GM19372 (cell line): ENCODE results near the gene IRAK1.

Source experiments
- ATAC-seq: cut with Tn5 transposase; IDR thresholded peaks from one replicate; pipeline ENCODE4 v1.9.1; 2021; ENCODE audit warnings: mild to moderate bottlenecking, low read depth, moderate library complexity; ENCODE audit not compliant: unreplicated experiment

The IRAK1 gene

DNA sequence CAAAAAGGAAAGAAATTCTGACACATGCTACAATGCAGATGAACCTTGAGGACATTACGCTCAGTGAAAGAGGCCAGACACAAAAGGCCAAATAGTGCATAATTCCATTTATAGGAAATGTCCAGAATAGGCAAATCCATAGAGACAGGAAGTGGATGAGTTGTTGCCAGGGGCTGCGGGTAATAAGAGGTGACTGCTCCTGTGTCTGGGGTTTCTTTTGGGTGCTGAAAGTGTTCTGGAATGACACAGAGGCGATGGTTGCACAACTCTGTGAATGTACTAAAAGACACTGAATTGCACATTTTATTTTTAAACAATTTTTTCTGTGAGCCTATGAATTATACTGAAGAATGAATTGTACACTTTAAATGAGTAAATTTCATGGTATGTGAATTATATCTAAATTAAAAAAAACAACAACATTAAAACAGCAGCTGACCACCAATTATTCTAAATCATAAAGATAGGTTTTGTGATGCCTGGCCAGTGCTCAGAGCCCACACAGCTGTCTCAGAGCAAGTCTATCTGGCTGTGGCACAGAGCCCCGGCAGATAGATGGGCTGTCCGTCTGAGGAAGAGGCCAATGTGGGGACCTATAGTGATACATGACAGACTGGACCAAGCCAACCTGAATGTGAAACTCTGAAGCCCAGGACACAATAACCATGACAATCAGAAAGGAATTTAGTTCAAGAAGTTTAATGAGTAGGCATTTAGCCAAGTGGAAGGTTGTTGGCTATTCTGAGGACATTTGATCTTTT is 23.5 kb upstream of the IRAK1 start:
- ATAC-seq, result no peak

- ATAC-seq, result no peak
Measured at GRCh38 chrX:154040863-154041262, 21.2 kb upstream of the IRAK1 start.

DNA sequence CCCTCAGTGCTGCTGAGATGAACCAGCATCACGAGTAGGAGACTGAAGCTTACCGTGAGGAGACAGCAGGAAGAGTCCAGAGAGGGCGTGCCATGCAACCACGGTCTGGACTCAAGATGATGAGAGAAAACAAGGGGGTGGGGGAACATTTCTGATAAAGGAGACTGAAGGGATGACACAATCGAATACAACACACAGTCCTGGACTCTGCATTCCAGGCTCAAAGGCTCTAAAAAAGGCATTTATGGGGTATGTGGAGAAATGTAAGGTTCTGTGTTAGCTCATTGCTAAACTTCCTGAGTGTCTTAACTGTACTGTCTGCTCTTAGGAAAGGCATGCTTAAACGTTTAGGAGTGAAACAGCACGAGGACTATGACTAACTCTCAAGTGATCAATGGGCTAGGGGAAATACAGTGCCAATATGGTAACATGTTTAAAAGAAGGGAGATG is 20.6 kb upstream of the IRAK1 start:
- ATAC-seq, result no peak

DNA sequence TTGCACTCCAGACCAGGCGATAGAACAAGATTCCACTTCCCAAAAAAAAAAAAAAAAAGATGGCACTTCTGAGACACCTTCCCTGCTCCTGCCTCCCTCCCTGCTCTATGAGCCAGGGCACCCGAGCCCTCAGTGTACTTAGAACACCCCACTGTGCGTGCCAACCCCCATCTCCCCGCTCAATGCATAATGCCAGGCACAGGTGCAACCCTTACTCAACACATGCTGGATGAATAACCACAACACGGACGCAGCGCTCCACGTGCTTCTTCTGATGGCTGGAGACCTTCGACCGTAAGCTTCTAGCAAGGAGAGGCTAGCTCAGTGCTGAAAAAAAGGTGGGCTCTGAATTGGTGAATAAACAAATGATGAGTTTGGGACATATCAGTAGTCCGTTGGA is 19.9 kb upstream of the IRAK1 start:
- no peak for ATAC-seq

GRCh38 chrX:154038656-154039055 is 19.0 kb upstream of the IRAK1 start:
- ATAC-seq, result no peak

DNA sequence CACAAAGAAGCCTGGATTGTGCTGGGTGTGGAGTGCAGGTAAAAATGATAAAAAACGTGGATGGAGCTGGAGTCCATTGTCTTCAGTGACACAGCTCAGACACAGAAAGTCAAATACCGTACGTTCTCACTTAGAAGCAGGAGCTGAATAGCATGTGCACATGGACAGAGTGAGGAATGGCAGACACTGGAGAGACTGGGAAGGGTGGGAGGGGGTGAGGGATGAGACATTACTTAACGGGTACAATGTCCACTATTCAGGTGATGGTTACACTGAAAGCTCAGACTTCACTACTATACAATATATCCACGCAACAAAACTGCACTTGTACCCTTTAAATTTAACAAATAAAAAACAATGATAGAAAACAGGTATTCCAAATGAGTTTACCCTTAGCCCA is 18.1 kb upstream of the IRAK1 start:
- no peak for ATAC-seq

GRCh38 chrX:154036513-154036912 is 16.8 kb upstream of the IRAK1 start:
- ATAC-seq, result no peak

DNA sequence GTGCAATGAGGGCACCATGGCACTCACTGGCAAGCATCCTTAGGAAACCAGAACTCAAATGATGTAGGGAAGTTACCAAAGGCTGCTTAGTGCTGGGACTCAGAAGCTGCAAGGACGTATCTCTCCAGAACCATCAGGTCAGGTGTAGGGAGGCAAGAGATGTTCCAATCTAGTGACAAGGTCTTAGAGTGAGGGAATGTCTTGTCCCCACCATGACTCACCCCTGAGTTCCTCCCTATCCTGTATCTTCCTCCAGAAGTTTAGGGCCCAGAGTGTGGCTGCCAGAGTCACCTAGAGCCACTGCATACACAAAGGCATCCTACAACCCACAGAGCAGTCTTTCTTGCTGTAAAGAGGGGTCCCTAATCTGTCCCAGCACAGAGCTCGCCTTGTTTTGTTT is 14.1 kb upstream of the IRAK1 start:
- ATAC-seq, result no peak

DNA sequence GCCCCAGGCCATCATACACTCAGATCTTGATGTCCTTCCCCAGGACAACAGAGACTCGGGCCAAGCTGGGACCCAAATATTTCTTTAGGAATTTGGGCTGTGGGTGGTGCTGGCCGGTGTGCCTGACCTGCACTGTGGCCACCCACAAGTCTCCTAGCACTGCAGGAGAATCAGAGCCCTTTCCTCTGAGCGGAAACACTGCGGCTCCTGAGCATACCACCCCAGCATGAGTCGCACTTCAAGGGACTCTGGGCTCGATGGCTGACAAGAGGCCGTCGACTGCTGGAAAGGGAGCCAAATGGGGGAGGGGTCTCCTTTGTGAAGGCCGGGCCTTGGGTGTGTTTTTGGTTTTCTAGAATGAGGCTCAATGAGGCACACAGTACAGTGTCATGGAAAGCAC is 13.0 kb upstream of the IRAK1 start:
- no peak for ATAC-seq

- no peak for ATAC-seq
Measured at GRCh38 chrX:154032160-154032559, 12.5 kb upstream of the IRAK1 start.

- ATAC-seq, result no peak
Measured at GRCh38 chrX:154030715-154031305, 11.1 kb upstream of the IRAK1 start.

GRCh38 chrX:154030266-154030665 is 10.6 kb upstream of the IRAK1 start:
- no peak for ATAC-seq

- ATAC-seq, result no peak
Measured at GRCh38 chrX:154029439-154029838, 9.7 kb upstream of the IRAK1 start.

DNA sequence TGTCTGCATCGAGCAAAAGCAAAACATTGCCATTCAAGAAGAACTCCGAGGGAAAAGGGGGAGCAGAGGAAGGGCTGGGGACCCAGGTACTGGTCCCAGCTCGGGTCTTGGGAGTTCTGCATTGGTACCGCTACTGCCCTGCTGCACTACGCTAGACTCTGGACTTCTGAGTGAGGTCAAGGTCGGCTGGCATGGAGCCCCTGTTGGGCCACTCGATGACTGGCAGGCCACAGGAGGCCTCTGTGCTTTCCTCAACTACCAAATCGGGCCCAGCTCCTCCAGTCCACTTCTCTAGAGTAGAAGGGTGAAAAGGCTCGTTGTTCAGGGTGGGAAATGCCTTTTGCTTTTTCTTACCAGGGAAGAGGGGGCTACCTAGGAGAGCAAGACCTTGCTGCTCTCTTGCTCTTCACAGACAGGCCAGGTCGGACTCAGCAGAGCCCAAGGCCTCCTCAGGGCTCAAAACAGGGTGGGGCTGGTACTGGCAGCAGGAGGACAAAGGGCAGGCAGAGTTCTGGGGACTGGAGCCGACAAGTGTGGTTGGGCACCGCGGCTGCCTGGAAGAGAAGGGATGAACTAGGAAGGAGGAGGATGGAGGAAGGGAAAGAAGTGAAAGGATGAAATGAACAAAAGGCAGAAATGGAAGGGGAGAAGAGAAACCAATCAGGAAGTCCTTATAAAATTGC is 8.9 kb upstream of the IRAK1 start:
- no peak for ATAC-seq

DNA sequence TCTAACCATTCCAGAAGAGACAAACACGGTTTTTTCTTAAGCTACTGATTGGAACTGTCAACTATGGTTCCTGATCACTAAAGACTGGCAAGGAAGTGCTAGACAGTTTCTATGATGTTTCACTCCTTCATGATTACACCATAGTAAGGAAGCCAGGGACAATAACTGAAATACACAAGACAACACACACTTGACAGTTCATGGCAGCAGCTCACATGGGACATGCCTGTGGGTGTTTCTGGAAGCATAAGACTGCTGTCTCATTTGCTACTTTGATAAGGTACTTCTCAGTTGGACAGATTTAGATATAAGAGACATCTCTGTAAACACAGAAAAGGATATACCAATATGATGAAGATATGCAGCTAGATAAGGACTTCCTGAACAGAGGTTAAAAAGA is 8.3 kb upstream of the IRAK1 start:
- no peak for ATAC-seq

DNA sequence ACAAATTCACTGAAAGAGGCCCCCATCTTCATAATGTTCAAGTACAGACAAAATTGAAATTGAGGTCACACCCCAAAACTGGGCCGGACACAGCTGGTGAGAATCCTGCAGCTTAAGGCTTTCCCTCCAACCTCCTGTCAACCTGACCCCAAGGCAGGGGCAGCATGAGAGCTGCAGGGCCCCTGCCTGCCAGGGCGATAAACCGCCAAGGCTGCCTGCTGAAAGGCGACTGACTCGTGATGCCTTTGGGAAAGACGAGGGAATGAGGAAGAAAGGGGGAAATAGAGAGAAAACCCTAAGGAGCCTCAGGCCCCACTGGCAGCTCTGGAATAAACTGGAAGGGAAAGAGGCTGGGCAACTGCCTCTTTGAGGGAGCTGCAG is 7.3 kb upstream of the IRAK1 start:
- no peak for ATAC-seq

- no peak for ATAC-seq
Measured at GRCh38 chrX:154026136-154027021, 6.7 kb upstream of the IRAK1 start.

DNA sequence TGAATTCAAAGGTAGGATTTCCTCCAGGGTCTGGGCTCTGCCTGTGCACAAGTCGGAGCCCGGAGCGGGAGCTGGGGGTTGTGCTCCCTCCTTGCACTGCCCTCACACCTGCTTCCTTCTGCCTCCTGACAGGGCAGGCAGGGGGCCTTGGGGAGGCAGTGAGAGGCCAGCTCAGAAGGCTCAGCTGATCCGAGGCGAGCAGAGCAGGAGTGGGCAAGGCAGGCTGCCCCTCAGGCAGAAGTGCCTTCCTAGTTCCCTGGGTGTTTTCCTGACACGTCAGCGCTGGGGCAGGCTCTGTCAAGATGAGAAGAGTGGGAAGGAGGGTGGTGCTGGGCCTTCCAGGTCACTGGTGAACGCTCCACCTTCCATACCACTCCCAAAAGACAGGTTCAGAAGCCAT is 5.5 kb upstream of the IRAK1 start:
- ATAC-seq, result no peak

DNA sequence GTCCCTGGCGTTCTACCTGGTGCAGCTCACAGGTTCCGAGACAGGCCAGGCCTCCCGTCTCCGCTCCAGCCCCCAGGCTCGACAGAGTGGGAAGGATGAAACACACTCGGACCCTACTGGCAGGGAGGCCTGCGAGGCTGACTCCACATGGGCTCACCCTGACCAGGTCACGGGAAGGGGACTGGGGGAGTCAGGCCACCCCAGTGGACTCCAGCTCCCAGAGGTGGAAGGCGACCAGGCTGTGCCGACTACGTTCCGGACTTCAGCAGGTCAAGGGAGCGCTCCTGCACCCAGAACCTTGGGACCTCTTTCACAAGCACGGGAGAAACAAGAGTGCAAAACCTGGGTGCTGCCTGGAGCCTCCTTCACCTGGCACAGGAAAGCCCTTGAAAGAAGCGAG is 4.6 kb upstream of the IRAK1 start:
- ATAC-seq, result no peak

DNA sequence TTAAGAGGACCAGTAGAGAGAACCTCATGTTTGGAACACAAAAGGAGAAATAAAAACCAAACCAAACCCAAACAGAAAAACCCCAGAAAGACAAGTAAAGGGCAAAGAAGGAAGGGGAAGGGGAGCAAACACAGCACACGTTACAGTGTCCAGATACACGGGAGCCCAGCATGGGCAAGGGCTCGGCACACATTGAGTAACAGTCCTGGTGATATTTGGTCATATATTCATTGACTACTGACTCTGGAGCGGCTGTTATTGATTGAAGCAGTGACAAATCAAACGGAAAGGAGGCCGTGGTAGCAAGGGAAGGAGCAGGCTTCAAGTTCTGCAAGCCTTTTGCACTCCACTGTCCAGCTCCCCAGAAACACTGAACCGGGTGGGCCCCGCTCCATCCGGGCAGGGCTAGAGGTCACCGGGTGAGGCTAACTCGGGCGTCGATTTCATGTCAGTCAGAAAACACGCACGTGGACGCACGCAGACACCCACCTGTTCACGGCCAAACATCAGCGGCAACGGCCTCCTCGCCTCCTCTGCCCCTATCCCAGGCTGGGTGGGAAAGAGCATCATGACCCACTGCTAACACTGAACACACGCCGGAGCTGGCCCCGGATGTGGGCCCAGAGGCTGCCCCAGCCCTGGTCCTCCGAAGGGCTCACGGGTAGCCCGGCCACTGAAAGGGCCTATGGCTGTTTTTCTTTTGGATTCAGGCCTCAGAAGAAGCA is 3.7 kb upstream of the IRAK1 start:
- no peak for ATAC-seq
